Thyroid gland (tissue), 4 donors: ENCODE measurements around the gene CCHCR1.

Experiments used
- CTCF ChIP-seq, 6 experiments: fragments of 200-600 bp in 3 of 6; fragments of 450-650 bp in 3 of 6; sonication (generic) in 3 of 6; IDR thresholded peaks; one replicate each; pipeline ENCODE4 v1.5.1; 2016 to 2019; ENCODE audit warnings: antibody characterized with exemption in 6 of 6, mild to moderate bottlenecking in 2 of 6, inconsistent platforms in 1 of 6, moderate library complexity in 1 of 6
- POLR2A ChIP-seq, 2 donors: fragments of 450-650 bp; IDR thresholded peaks; one replicate each; pipeline ENCODE4 v1.6.1; 2017; ENCODE audit warnings: antibody characterized with exemption in 2 of 2, mild to moderate bottlenecking in 2 of 2, moderate library complexity in 1 of 2

DNA sequence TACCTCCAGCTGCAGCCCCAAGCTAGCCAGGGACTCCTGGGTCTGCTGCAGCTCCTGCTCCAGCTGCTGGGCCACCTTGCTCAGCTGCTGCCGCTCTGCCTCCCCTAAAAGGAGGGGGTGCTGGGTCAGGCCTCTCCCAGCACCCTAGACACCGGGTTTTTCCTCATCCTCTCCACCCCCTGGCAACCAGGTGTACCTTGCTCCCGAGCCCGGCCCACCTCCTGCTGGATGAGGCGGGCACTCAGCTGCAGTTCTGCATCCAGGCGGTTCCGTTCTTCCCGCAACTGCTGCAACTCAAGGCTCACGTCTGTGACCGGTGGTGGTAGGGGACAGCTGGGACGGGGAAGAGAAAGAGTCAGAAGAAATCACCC is 12.6 kb downstream of the CCHCR1 start:
- no peak for TF ChIP-seq CTCF (IDR thresholded peaks at IDR 0.05)
- TF ChIP-seq POLR2A (IDR thresholded peaks at IDR 0.05) = no peak
